ENCODE measurements around the gene RAB6D. TPM values are rescaled to one million over a fixed set of nuclear protein-coding genes. Genes with fewer than 3 reads are reported as not detected.
"Not testable (repeated sequence)": the region's sequence is repeated elsewhere in the genome, so short reads cannot be mapped to it uniquely, and the experiment has no call there.

The RAB6D gene
- polyA plus RNA-seq, 1 experiment = 0.09 TPM

DNA sequence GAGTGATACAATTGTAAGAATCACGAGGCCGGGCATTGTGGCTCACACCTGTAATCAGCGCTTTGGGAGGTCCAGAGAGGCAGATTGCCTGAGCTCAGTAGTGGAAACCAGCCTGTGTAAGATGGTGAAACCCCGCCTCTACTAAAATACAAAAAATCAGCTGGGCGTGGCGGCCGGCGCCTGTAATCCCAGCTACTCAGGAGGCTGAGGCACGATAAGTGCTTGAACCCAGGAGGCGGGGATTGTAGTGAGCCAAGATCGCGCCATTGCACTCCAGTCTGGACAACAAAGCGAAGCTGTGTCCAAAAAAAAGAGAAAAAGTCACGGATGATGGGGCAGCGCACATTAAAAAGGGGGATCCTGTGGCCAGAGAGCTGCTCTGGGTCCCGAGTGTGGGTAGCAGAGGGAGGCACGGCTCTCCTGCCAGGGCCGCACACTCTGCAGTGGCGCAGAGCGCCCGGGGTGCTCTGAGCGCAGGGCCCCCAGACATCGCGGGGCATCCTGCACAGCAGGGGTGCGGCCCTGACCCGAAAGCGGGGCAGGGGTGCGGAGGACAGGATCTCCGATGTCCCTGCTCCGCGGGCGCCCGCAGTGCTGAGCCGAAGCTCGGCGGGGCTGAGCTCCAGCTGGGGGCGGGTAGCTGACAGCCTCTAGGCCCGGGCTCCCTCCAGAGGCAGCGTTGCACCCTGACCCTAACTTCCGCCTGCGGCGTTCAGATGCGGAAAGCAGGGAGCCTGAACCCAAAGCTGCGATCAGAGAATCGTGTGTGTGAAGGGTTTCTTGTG is 30.4 kb upstream of the RAB6D start:
- CTCF ChIA-PET = interaction anchor here (1.0 kb wide), 1 partner anchor 240 kb away, joined by 3 read pairs; no protein-coding TSS in a partner anchor
- H3K4me3 ChIP-seq (ENCODE audit: low read depth, low read length) = no peak overlapping the region
- peaks cover 6% of the 10 kb centered on the region for H3K27me3 ChIP-seq (ENCODE audit: control insufficient read depth, insufficient read depth, low read length)
- POLR2A ChIA-PET = no interaction called here
- H3K27ac ChIP-seq (ENCODE audit: low read depth, low read length) = no peak overlapping the region
- TF ChIP-seq, protein P1, sequence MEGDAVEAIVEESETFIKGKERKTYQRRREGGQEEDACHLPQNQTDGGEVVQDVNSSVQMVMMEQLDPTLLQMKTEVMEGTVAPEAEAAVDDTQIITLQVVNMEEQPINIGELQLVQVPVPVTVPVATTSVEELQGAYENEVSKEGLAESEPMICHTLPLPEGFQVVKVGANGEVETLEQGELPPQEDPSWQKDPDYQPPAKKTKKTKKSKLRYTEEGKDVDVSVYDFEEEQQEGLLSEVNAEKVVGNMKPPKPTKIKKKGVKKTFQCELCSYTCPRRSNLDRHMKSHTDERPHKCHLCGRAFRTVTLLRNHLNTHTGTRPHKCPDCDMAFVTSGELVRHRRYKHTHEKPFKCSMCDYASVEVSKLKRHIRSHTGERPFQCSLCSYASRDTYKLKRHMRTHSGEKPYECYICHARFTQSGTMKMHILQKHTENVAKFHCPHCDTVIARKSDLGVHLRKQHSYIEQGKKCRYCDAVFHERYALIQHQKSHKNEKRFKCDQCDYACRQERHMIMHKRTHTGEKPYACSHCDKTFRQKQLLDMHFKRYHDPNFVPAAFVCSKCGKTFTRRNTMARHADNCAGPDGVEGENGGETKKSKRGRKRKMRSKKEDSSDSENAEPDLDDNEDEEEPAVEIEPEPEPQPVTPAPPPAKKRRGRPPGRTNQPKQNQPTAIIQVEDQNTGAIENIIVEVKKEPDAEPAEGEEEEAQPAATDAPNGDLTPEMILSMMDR (IDR thresholded peaks at IDR 0.05; ENCODE audit: low read depth, low read length) = no peak
- no peaks in the 10 kb centered on the region; the same call in 1 of the 2 replicates for H3K9me3 ChIP-seq (ENCODE audit: control insufficient read depth, insufficient read depth, low read length)
- no peak for DNase-seq (ENCODE audit: low read depth, low spot score)

DNA sequence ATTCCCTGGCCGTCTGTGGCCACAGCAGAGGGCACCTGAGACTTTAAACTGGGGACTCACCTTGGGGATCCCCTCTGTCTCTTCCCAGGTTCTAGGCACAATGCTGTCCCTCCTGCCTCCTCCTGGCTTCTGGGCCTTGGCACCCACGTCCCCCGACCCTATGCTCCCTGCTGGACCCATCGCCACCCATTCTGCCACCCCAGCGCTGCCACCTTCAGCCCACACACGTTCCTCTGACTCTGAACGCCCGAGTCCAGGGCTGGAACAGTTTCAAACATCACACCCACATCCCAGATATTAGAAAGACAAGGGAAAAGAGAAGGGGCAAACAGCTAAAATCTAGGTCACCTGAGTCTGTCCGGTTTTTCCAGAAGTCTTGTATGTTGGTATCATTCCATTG is 28.0 kb upstream of the RAB6D start:
- CTCF ChIA-PET; DNase-seq (ENCODE audit: low read depth, low spot score): not testable (repeated sequence)

GRCh38 chr2:131391471-131391870 is 27.5 kb upstream of the RAB6D start:
- H3K9me3 ChIP-seq (ENCODE audit: control insufficient read depth, insufficient read depth, low read length); DNase-seq (ENCODE audit: low read depth, low spot score); H3K4me3 ChIP-seq (ENCODE audit: low read depth, low read length); H3K27ac ChIP-seq (ENCODE audit: low read depth, low read length); H3K27me3 ChIP-seq (ENCODE audit: control insufficient read depth, insufficient read depth, low read length); CTCF ChIA-PET; POLR2A ChIA-PET: not testable (repeated sequence)

More for the DNA sequence above, 28.0 kb upstream of the RAB6D start:
- H3K27me3 ChIP-seq (ENCODE audit: control insufficient read depth, insufficient read depth, low read length); H3K9me3 ChIP-seq (ENCODE audit: control insufficient read depth, insufficient read depth, low read length); H3K27ac ChIP-seq (ENCODE audit: low read depth, low read length); H3K4me3 ChIP-seq (ENCODE audit: low read depth, low read length); POLR2A ChIA-PET: not testable (repeated sequence)

DNA sequence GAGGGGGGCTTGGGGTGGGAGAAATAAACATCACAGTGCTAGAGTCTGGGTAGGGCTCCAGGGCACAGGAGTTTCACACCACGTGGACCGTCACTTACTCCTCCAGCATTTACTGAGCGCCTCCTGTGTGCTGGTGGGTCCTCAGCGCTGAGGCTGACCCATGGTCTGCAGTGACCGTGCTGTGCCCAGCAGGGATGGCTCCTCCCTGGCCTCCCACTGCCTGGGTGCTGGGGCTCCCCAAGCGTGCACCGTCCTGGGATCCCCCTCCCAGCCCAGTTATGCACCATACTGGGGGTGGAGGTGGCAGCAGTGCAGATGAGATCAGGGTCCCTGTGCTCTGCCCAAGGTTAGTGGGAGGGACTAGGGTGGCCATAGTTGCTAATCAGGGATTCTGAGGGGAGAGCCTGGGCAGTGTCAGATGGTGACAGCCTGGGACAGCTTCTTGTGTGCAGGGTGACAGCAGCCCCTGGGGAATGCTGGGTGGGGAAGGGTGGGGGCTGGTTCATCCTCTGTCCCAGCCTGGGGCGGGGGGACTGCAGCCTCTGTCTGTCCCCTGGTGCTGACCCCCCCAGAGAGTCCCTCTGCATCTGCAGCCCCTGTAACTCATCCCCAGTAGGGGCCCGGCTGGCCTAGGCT is 26.6 kb upstream of the RAB6D start:
- POLR2A ChIA-PET; H3K4me3 ChIP-seq (ENCODE audit: low read depth, low read length); H3K27me3 ChIP-seq (ENCODE audit: control insufficient read depth, insufficient read depth, low read length); H3K27ac ChIP-seq (ENCODE audit: low read depth, low read length); H3K9me3 ChIP-seq (ENCODE audit: control insufficient read depth, insufficient read depth, low read length); CTCF ChIA-PET; DNase-seq (ENCODE audit: low read depth, low spot score): not testable (repeated sequence)

DNA sequence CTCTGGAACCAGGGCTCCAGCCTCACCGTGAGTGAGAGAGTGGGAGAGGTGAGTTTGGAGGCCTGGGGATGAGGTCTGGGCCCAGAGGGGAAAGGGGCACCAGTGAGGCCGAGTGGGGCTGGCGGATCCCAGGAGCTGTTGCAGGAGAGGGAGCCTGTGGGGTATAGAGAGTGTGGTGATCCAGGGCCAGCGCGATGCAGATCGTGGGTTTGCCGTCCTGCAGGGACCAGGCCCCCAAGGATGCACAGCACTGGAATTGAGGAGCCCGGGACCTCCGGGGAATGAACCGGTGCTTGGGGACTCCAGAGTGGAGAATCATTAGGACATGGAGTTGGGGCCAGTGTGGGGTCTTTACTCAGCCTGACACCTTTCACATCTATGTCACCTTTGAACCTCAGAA is 25.7 kb upstream of the RAB6D start:
- CTCF ChIA-PET = no interaction called here
- Histone ChIP-seq H3K27ac (ENCODE audit: low read depth, low read length) (no peak overlapping the region), H3K4me3 (ENCODE audit: low read depth, low read length) (no peak overlapping the region), H3K9me3 (ENCODE audit: control insufficient read depth, insufficient read depth, low read length) (no peaks in the 10 kb centered on the region; the same call in 1 of the 2 replicates), H3K27me3 (ENCODE audit: control insufficient read depth, insufficient read depth, low read length) (peaks cover 4% of the 10 kb centered on the region)
- TF ChIP-seq, protein P1 (IDR thresholded peaks at IDR 0.05; ENCODE audit: low read depth, low read length) = no peak
- DNase-seq (ENCODE audit: low read depth, low spot score) = no peak
- POLR2A ChIA-PET = no interaction called here

GRCh38 chr2:131388834-131389233 is 24.9 kb upstream of the RAB6D start:
- POLR2A ChIA-PET; H3K27ac ChIP-seq (ENCODE audit: low read depth, low read length): not testable (repeated sequence)

DNA sequence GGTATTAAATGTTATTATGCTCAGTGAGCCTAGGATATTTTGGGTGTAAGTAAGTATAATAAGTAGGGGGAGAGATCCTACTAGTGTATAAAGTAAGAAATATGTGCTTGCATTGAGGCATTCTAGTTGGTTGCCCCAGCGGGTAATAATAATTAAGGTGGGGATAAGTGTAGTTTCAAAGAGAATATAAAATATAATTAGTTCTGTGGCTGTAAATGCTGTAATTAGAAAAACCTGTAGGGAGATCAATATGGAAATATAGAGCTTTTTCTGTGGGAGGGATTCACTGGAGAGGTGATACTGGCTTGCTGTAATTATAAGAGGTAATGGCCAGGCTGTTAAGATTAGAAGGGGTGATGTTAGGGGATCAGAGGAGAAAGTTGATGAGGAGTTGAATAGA is 9.1 kb upstream of the RAB6D start:
- H3K4me3 ChIP-seq (ENCODE audit: low read depth, low read length); H3K27ac ChIP-seq (ENCODE audit: low read depth, low read length); H3K27me3 ChIP-seq (ENCODE audit: control insufficient read depth, insufficient read depth, low read length); H3K9me3 ChIP-seq (ENCODE audit: control insufficient read depth, insufficient read depth, low read length); CTCF ChIA-PET; DNase-seq (ENCODE audit: low read depth, low spot score); POLR2A ChIA-PET: not testable (repeated sequence)

More at GRCh38 chr2:131388834-131389233, 24.9 kb upstream of the RAB6D start:
- H3K4me3 ChIP-seq (ENCODE audit: low read depth, low read length); H3K9me3 ChIP-seq (ENCODE audit: control insufficient read depth, insufficient read depth, low read length); CTCF ChIA-PET; H3K27me3 ChIP-seq (ENCODE audit: control insufficient read depth, insufficient read depth, low read length); DNase-seq (ENCODE audit: low read depth, low spot score): not testable (repeated sequence)

Measured in AG04450 (cell line).